Measurements from ENCODE around the gene KIAA0513. TPM values are rescaled to one million over a fixed set of nuclear protein-coding genes. Genes with fewer than 3 reads are reported as not detected.
A peak's percentile ranks its signal among the peaks of the same experiment; 100 is the strongest.

KIAA0513 gene
- total RNA-seq, 4 donors from 2014 or later: 8.2 to 22.4 (median 21.4) TPM

DNA sequence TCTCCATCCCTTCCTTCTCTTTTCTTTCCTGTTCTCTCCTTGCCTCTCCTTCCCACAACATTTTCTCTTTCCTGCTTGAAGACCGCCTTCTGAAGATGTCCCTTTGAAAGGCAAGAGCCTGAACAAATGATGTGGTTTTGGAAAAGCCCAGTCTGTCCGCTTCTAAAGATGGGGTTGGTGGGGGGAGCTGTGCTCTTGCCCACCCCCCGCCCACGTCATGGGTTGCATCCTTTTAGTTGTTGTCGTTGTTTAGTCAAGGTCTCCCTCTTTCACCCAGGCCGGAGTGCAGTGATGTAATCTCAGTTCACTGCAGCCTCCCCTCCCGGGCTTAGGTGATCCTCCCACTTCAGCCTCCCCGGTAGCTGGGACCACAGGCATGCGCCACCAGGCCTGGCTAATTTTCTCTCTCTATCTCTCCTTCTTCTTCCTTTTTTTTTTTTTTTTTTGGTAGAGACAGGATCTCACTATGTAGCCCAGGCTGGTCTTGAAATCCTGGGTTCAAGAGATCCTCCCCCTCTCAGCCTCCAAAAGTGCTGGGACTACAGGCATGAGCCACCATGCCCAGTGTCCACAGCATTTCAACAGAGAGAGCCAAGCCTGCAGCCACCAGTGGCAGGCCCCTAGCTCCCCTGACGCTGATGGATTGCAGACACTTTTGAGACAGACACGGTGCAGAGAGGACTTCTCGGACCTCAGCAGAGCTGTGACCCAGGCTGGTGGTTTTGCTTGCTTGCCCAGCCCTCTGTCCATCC is 110.7 kb downstream of the KIAA0513 start:
- DNase-seq (no peak), ATAC-seq (no peak)
- in situ Hi-C loops (cut with MboI; ENCODE audit: low sequenced_read_pairs in 4 of 4): no loop called here
- Histone ChIP-seq H3K4me1 (peaks cover 28 to 34% of the 10 kb centered on the region in 2 donors), H3K4me3 (peak overlapping the region in 2 of 4 donors; percentile 36 to 40), H3K27me3 (no peaks in the 10 kb centered on the region), H3K36me3 (no peaks in the 10 kb centered on the region), H3K27ac (peak overlapping the region; percentile 64 to 79 (median 74)), H3K9me3 (no peaks in the 10 kb centered on the region)
- TF ChIP-seq, protein P1, sequence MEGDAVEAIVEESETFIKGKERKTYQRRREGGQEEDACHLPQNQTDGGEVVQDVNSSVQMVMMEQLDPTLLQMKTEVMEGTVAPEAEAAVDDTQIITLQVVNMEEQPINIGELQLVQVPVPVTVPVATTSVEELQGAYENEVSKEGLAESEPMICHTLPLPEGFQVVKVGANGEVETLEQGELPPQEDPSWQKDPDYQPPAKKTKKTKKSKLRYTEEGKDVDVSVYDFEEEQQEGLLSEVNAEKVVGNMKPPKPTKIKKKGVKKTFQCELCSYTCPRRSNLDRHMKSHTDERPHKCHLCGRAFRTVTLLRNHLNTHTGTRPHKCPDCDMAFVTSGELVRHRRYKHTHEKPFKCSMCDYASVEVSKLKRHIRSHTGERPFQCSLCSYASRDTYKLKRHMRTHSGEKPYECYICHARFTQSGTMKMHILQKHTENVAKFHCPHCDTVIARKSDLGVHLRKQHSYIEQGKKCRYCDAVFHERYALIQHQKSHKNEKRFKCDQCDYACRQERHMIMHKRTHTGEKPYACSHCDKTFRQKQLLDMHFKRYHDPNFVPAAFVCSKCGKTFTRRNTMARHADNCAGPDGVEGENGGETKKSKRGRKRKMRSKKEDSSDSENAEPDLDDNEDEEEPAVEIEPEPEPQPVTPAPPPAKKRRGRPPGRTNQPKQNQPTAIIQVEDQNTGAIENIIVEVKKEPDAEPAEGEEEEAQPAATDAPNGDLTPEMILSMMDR (IDR thresholded peaks at IDR 0.05 in 4 of 5, conservative IDR thresholded peaks at IDR 0.05 in 1 of 5): no peak
- no peak for TF ChIP-seq POLR2A (IDR thresholded peaks at IDR 0.05)
- intact Hi-C loops (cut with DNase I; ENCODE audit: low total_unique reads): no loop called here

DNA sequence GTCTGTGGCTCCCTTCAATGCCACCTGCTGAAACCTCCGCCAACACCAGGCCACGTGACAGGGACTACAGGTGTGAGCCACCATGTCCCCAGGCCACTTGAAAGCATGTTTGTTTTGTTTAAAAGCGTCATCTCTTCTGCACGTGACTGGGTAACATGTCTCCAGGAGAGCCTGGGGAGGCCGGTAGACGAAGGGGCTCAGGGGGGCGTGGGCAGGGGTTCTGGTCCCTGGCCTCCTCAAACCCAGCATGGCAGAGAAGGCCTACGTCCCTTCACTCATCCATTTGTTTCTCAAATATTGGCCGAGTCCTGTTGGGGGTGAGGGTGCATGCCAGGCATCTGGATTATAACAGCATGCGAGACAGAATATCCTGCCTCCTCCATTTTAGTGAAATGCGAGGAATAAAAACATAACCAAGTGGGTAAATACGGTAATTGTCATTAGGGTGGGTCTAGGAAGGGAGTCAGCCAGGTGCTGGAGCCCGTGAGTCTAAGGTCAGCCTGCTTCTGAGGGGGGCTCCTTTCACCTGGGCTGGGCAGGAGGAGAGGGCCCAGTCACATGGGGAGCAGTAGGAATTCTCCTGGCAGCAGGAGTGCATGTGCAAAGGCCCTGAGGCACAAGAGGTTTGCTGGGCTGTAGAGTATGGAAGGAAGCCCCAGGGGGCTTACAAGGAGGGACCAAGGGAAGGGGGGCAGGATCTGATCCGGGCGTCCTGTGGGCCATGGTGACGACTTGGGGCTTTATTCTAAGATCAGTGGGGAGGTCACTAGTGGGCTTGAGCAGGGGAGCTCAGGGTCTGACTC is 111.4 kb downstream of the KIAA0513 start:
- TF ChIP-seq, protein P1 (IDR thresholded peaks at IDR 0.05 in 4 of 5, conservative IDR thresholded peaks at IDR 0.05 in 1 of 5): no peak
- no peak for TF ChIP-seq POLR2A (IDR thresholded peaks at IDR 0.05)
- in situ Hi-C loops (cut with MboI; ENCODE audit: low sequenced_read_pairs in 4 of 4) (no loop called here), intact Hi-C loops (cut with DNase I; ENCODE audit: low total_unique reads) (no loop called here)
- DNase-seq (no peak), ATAC-seq (no peak)
- Histone ChIP-seq H3K4me1 (peaks cover 28 to 37% of the 10 kb centered on the region in 2 donors), H3K36me3 (no peaks in the 10 kb centered on the region), H3K4me3 (no peak overlapping the region), H3K27ac (no peak overlapping the region), H3K27me3 (no peaks in the 10 kb centered on the region), H3K9me3 (no peaks in the 10 kb centered on the region)

DNA sequence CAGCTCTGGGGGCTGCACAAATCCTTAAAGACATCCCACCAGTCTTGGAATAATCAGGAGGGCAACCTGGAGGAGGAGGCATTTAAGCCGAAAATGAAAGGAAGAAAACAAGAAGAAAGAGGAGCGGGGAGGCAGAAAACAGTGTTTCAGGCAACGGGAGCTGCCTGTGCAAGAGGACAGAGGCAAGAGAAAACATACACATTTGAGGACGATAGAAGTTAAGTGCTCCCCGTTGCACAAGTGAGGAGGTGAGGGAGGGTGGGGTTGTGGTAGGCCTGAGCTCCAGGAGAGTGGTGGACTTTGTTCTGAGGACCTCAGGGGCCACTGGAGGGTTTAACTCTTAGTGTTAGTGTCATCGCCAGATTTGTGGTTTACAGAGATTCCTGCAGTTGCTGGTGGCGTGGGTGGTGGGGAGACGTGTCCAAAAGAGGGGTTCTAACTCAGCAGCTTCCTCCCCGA is 112.3 kb downstream of the KIAA0513 start:
- intact Hi-C loops (cut with DNase I; ENCODE audit: low total_unique reads) (no loop called here), in situ Hi-C loops (cut with MboI; ENCODE audit: low sequenced_read_pairs in 4 of 4) (no loop called here)
- no peak for TF ChIP-seq POLR2A (IDR thresholded peaks at IDR 0.05)
- TF ChIP-seq, protein P1 (IDR thresholded peaks at IDR 0.05 in 4 of 5, conservative IDR thresholded peaks at IDR 0.05 in 1 of 5): no peak
- Histone ChIP-seq H3K27me3 (no peaks in the 10 kb centered on the region), H3K4me1 (peaks cover 28 to 37% of the 10 kb centered on the region in 2 donors), H3K4me3 (no peak overlapping the region), H3K27ac (no peak overlapping the region), H3K36me3 (no peaks in the 10 kb centered on the region), H3K9me3 (no peaks in the 10 kb centered on the region)
- DNase-seq (no peak), ATAC-seq (no peak)

DNA sequence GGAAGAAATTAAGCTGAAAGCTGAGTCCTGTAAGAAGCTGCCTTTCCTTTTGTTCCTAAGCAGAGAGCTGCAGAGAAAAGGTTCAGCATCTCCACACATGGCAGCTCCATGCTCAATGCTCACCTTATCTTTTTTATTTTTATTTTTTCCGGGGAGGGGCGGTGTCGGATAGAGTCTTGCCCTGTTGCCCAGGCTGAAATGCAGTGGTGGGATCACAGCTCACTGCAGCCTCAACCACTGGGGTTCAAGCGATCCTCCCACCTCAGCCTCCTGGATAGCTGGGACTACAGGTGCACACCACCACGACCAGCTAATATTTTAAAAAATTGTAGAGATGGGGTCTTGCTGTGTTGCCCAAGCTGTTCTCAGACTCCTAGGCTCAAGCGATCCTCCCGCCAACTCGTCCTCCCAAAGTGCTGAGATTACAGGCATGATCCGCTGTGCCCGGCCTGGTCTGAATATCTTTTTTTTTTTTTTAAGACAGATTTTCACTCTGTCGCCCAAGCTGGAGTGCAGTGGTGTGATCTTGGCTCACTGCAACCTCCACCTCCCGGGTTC is 112.9 kb downstream of the KIAA0513 start:
- TF ChIP-seq, protein P1 (IDR thresholded peaks at IDR 0.05 in 4 of 5, conservative IDR thresholded peaks at IDR 0.05 in 1 of 5): no peak
- TF ChIP-seq POLR2A (IDR thresholded peaks at IDR 0.05): no peak
- no peak for ATAC-seq
- Histone ChIP-seq H3K4me3 (no peak overlapping the region), H3K27me3 (no peaks in the 10 kb centered on the region), H3K4me1 (peaks cover 27 to 31% of the 10 kb centered on the region in 2 donors), H3K36me3 (no peaks in the 10 kb centered on the region), H3K9me3 (no peaks in the 10 kb centered on the region), H3K27ac (no peak overlapping the region)
- intact Hi-C loops (cut with DNase I; ENCODE audit: low total_unique reads): no loop called here
- in situ Hi-C loops (cut with MboI; ENCODE audit: low sequenced_read_pairs in 4 of 4): no loop called here
- DNase-seq: no peak

Data from gastrocnemius medialis (tissue), 4 donors.